OCI-LY3 (cell line): ENCODE measurements around the gene COQ7.

Experiments used
- CTCF ChIP-seq: fragments of 200-600, 300-600 bp; sonication (generic); IDR thresholded peaks from 2 replicates; pipeline ENCODE4 v1.5.1; 2014; ENCODE audit warnings: antibody characterized with exemption, low read length, low read depth
- EZH2phosphoT487 ChIP-seq: fragments of 200-600 bp; shearing (Covaris generic); IDR thresholded peaks from 2 replicates; pipeline ENCODE4 v1.6.1; 2018; ENCODE audit warnings: antibody characterized with exemption, mixed run types, low read depth

- TF ChIP-seq EZH2phosphoT487 (no peak), CTCF (no peak)
These were observed 27.0 kb upstream of the COQ7 start for GRCh38 chr16:19040400-19040799.
